Psoas muscle (tissue), 8 donors: Measurements from ENCODE around the gene TAS2R7. TPM values are rescaled to one million over a fixed set of nuclear protein-coding genes. Genes with fewer than 3 reads are reported as not detected.

Source experiments
- ATAC-seq, 4 donors: fragments of 200-7000 bp; cut with Tn5 transposase; one replicate each; pipeline ENCODE4 v1.9.1; 2020; ENCODE audit warnings: moderate library complexity in 3 of 4, mild to moderate bottlenecking in 2 of 4
- DNase-seq, 2 donors: peaks; one replicate each; pipeline ENCODE4 v3.0.0-alpha.2; 2020
- H3K27ac ChIP-seq: fragments of 200-600 bp; one replicate; pipeline ENCODE4 v1.8.0; 2022
- H3K27me3 ChIP-seq, 3 donors: fragments of 200-600 bp in 1 of 3; one replicate each; pipeline versions ENCODE4 v1.6.1 to v1.8.0; 2013 to 2022; ENCODE audit warnings: low read length in 2 of 3, mild to moderate bottlenecking in 2 of 3, moderate library complexity in 1 of 3; ENCODE audit not compliant: insufficient read depth in 3 of 3
- H3K36me3 ChIP-seq, 2 donors: fragments of 200-600 bp in 1 of 2; one replicate each; pipeline versions ENCODE4 v1.6.1 to v1.8.0; 2013 to 2022; ENCODE audit warnings: low read depth in 1 of 2, mild to moderate bottlenecking in 1 of 2, moderate library complexity in 1 of 2; ENCODE audit not compliant: insufficient read depth in 1 of 2
- H3K4me1 ChIP-seq: fragments of 200-600 bp; one replicate; pipeline ENCODE4 v1.8.0; 2022
- H3K4me3 ChIP-seq: fragments of 200-600 bp; one replicate; pipeline ENCODE4 v1.8.0; 2022; ENCODE audit warnings: mild to moderate bottlenecking
- H3K9me3 ChIP-seq: fragments of 200-600 bp; one replicate; pipeline ENCODE4 v1.8.0; 2022
- WGBS, 3 donors: extraction: QIAGEN DNeasy Blood & Tissue Kit; methylation state at CpG; one replicate each; pipeline versions ENCODE4 v1.1.6 to v1.1.7; 2013; 5-methylcytosine and 5-hydroxymethylcytosine counted together
- intact Hi-C, 2 donors: fragments of 100-400 bp; cut with DNase I; formaldehyde crosslinking; loops; one replicate each; pipeline versions ENCODE4 v1.11.0 to v1.14.2; 2022
- long read RNA-seq, 2 donors: library from polyadenylated mRNA; unstranded; transcript quantifications; one replicate each; pipeline ENCODE4 v2.0.0, GENCODE V29; 2021
- polyA plus RNA-seq, 3 donors: library from polyadenylated mRNA; stranded (reverse); fragments of 200-250 nt; gene quantifications; one replicate each; pipeline ENCODE4 v1.2.3, GENCODE V29; 2013
- total RNA-seq, 4 donors: library from RNA; stranded (reverse); fragmentation: NEBNext Ultra II Directional in 2 of 4; extraction: Animal tissue kit (Norgen Biotek cat#: 25700) in 2 of 4; gene quantifications; one replicate each; pipeline versions ENCODE4 v1.2.1 to v1.2.4, GENCODE V29; 2021 to 2023
- TF ChIP-seq, protein P1 (sequence below): fragments of 200-600 bp; IDR thresholded peaks from one replicate; pipeline ENCODE4 v1.8.0; 2022; ENCODE audit warnings: antibody characterized with exemption
- donor health status: healthy with polysubstance abuse.
- donor health status: DM: no; HTN: no; CAD: no; lungs with moderate emphysema.
- donor health status: Bipolar disorder and iron deficiency.
- donor health status: healthy.
- donor health status: DM: yes; HTN: yes; CAD: no.
- donor health status: DM: no; HTN: no; CAD: no.
- donor health status: DM: no; HTN: no; CAD: no.
- donor health status: DM: yes; HTN: yes; CAD: no.

Gene TAS2R7, protein sequence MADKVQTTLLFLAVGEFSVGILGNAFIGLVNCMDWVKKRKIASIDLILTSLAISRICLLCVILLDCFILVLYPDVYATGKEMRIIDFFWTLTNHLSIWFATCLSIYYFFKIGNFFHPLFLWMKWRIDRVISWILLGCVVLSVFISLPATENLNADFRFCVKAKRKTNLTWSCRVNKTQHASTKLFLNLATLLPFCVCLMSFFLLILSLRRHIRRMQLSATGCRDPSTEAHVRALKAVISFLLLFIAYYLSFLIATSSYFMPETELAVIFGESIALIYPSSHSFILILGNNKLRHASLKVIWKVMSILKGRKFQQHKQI
- total RNA-seq (not detected), polyA plus RNA-seq (not detected)
- long read RNA-seq, donor 1 = 0 reads
- long read RNA-seq, donor 2 = 0 reads

DNA sequence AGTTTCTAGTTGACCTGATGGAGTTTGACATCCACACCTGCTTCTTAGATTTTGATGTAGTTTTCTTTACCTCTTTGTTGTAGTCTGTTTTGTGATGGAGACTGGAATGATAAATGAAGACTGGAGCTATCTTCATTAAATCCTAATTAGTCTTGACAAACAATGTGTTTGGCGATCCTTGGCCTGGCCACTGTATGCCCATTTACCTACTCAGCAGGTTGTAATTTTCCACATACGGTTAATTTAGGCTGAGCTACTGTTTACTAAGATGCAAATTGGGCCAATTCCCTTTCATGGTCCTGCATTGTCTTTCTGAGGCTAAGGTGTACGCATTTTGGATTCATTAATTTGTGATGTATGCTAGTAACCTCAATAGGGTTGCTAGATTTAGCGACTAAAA lies at the start of gene TAS2R7:
Gene TAS2R7 (minus strand): TSS at position 41 of the 400 bp plus-strand sequence. CDS start 57 bp downstream, outside the sequence.
- DNase-seq (no peak), ATAC-seq (no peak)
- Histone ChIP-seq H3K36me3 (no peaks in the 10 kb centered on the region), H3K4me3 (no peak within 1 kb of the TSS), H3K4me1 (no peaks in the 10 kb centered on the region), H3K9me3 (no peaks in the 10 kb centered on the region), H3K27ac (no peak within 1 kb of the TSS), H3K27me3 (no peaks in the 10 kb centered on the region)
- WGBS, 3 donors = 54 to 56% (median 55%) methylated on average over 4 of the region's 4 CpGs
- TF ChIP-seq, protein P1, sequence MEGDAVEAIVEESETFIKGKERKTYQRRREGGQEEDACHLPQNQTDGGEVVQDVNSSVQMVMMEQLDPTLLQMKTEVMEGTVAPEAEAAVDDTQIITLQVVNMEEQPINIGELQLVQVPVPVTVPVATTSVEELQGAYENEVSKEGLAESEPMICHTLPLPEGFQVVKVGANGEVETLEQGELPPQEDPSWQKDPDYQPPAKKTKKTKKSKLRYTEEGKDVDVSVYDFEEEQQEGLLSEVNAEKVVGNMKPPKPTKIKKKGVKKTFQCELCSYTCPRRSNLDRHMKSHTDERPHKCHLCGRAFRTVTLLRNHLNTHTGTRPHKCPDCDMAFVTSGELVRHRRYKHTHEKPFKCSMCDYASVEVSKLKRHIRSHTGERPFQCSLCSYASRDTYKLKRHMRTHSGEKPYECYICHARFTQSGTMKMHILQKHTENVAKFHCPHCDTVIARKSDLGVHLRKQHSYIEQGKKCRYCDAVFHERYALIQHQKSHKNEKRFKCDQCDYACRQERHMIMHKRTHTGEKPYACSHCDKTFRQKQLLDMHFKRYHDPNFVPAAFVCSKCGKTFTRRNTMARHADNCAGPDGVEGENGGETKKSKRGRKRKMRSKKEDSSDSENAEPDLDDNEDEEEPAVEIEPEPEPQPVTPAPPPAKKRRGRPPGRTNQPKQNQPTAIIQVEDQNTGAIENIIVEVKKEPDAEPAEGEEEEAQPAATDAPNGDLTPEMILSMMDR = no peak
- intact Hi-C loops = no loop called here

DNA sequence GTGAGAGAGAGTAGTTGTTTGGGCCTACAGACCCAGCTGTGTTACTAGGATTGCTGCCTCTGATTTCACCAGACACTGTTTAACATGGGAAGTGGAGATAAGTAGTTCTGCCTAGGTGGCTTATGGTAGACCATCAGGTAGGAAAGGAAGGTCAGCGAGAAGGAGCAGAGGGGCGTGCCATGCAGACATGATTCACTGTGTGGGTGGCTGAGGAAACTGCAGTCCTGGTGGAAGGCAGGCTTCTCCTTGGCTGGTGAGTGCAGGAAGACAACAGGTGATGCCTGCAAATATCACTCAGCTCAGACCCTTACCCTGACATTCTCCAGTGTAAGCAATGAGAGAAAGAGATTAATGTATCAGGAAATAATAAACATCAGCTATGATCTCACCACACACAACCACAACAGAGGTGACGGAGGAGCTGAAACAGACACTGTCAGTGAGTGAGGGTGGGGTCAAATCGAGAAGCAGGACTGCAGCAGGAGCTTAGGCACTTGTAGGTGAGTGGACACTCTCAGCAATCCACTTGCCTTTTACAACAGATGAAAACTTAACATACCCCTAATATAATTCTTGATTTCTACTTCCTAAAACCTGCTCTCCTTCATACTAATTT lies 48.9 kb upstream of the TAS2R7 start:
- 92 to 96% (median 95%) methylated on average over 4 of the region's 4 CpGs for WGBS, 3 donors
- intact Hi-C loops = loop anchor here in 1 of 2 donors (10.0 kb wide), 1 partner anchor 343 kb away; no protein-coding TSS in a partner anchor
- H3K9me3 ChIP-seq = no peaks in the 10 kb centered on the region
- H3K4me1 ChIP-seq = no peaks in the 10 kb centered on the region
- peaks cover 0 to 13% of the 10 kb centered on the region in 2 donors for H3K36me3 ChIP-seq
- no peak overlapping the region for H3K27ac ChIP-seq
- H3K27me3 ChIP-seq = no peaks in the 10 kb centered on the region
- ATAC-seq (no peak), DNase-seq (no peak)
- TF ChIP-seq, protein P1 = no peak
- no peak overlapping the region for H3K4me3 ChIP-seq

DNA sequence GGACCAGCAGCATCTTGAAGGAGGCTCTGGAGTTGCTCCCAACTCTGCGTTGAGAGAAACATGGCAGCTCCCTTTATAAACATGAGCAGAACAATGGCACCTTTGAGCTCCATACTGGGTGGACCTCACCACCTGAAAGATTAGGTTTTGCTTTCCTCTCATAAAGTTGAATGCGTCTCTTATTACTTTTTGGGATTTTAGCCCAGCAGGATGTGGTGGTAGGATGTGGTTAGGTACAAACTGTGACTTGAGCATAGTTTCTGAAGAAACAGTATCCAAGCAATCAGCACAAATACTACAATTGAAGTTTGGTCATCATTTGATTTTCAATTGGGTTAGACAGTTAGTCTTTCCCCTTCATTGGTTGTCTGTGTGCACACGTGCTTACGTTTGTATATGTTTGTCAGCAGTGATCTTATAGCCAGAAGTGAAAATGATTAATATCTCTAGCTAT lies 47.0 kb upstream of the TAS2R7 start, which contains the start of gene PRR4:
Gene PRR4 (minus strand): TSS at position 51 of the 454 bp plus-strand sequence. CDS start 38 bp downstream, at position 13.
- Histone ChIP-seq H3K36me3 (peaks cover 0 to 21% of the 10 kb centered on the region in 2 donors), H3K27ac (no peak within 1 kb of the TSS), H3K27me3 (no peaks in the 10 kb centered on the region), H3K4me3 (no peak within 1 kb of the TSS), H3K9me3 (no peaks in the 10 kb centered on the region), H3K4me1 (no peaks in the 10 kb centered on the region)
- DNase-seq = no peak
- TF ChIP-seq, protein P1 = no peak
- no peak for ATAC-seq
- intact Hi-C loops = no loop called here
- WGBS, 3 donors = 94 to 98% (median 95%) methylated on average over 4 of the region's 4 CpGs

DNA sequence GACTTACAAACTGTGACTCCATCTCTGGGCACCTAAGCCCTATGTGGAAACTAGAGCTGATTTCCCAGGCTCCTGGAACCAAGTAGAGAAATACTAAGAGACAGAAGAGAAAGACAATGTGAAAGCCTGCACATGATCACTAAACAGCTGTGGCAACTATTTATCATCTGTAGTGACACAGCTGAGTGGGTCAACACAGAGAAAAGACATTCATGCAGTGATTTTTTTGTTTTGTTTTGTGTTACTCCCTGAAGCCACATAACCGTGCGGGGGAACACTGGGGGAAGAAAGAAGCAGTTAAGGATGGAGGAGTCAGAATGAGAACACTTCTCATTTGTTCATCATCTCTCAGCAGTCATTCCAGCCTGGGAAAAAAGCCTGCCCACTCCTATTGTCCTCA lies 45.3 kb upstream of the TAS2R7 start:
- ATAC-seq (no peak), DNase-seq (no peak)
- H3K36me3 ChIP-seq = peaks cover 0 to 21% of the 10 kb centered on the region in 2 donors
- H3K4me1 ChIP-seq = no peaks in the 10 kb centered on the region
- H3K27ac ChIP-seq = no peak overlapping the region
- H3K4me3 ChIP-seq = no peak overlapping the region
- intact Hi-C loops = no loop called here
- 14 to 51% (median 23%) methylated on average over 2 of the region's 2 CpGs for WGBS, 3 donors
- H3K9me3 ChIP-seq = no peaks in the 10 kb centered on the region
- H3K27me3 ChIP-seq = no peaks in the 10 kb centered on the region
- TF ChIP-seq, protein P1 = no peak
